Measurements from ENCODE around the gene REM2.

DNA sequence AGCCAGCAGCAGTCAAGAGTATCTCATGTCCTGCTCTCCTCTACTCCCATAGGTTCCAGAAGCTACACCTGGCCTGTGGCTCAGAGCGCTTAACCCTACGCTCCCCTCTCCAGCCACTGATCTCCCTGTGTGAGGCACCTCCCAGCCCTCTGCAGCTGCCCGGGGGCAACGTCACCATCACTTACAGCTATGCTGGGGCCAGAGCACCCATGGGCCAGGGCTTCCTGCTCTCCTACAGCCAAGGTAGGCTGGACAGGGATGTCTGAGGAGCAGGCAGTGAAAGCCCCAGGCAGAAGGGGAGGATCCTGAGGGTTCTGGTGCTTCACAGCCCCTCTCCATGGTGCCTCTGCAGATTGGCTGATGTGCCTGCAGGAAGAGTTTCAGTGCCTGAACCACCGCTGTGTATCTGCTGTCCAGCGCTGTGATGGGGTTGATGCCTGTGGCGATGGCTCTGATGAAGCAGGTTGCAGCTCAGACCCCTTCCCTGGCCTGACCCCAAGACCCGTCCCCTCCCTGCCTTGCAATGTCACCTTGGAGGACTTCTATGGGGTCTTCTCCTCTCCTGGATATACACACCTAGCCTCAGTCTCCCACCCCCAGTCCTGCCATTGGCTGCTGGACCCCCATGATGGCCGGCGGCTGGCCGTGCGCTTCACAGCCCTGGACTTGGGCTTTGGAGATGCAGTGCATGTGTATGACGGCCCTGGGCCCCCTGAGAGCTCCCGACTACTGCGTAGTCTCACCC, 7.8 kb upstream of the REM2 start:
- TF ChIP-seq NFIC (IDR thresholded peaks at IDR 0.05) (no peak), EP300 (IDR thresholded peaks at IDR 0.05; ENCODE audit: borderline replicate concordance) (no peak), RAD21 (IDR thresholded peaks at IDR 0.05; ENCODE audit: low read depth) (no peak), TAF1 (IDR thresholded peaks at IDR 0.05; ENCODE audit: low read depth) (no peak), YY1 (IDR thresholded peaks at IDR 0.05; ENCODE audit: low read depth) (no peak), TCF12 (IDR thresholded peaks at IDR 0.05; ENCODE audit: low read depth) (no peak), CEBPB (IDR thresholded peaks at IDR 0.05) (no peak), FOXM1 (IDR thresholded peaks at IDR 0.05; ENCODE audit: borderline replicate concordance, low read depth) (no peak)
- TF ChIP-seq, protein P1, sequence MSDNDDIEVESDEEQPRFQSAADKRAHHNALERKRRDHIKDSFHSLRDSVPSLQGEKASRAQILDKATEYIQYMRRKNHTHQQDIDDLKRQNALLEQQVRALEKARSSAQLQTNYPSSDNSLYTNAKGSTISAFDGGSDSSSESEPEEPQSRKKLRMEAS (IDR thresholded peaks at IDR 0.05) = no peak
- TF ChIP-seq, protein P2, sequence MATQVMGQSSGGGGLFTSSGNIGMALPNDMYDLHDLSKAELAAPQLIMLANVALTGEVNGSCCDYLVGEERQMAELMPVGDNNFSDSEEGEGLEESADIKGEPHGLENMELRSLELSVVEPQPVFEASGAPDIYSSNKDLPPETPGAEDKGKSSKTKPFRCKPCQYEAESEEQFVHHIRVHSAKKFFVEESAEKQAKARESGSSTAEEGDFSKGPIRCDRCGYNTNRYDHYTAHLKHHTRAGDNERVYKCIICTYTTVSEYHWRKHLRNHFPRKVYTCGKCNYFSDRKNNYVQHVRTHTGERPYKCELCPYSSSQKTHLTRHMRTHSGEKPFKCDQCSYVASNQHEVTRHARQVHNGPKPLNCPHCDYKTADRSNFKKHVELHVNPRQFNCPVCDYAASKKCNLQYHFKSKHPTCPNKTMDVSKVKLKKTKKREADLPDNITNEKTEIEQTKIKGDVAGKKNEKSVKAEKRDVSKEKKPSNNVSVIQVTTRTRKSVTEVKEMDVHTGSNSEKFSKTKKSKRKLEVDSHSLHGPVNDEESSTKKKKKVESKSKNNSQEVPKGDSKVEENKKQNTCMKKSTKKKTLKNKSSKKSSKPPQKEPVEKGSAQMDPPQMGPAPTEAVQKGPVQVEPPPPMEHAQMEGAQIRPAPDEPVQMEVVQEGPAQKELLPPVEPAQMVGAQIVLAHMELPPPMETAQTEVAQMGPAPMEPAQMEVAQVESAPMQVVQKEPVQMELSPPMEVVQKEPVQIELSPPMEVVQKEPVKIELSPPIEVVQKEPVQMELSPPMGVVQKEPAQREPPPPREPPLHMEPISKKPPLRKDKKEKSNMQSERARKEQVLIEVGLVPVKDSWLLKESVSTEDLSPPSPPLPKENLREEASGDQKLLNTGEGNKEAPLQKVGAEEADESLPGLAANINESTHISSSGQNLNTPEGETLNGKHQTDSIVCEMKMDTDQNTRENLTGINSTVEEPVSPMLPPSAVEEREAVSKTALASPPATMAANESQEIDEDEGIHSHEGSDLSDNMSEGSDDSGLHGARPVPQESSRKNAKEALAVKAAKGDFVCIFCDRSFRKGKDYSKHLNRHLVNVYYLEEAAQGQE (IDR thresholded peaks at IDR 0.05; ENCODE audit: low read depth) = 0 out of 2 replicates have a peak, but pooled peaks have one; percentile 15
